Muscle layer of duodenum (tissue), 2 donors: ENCODE results near the gene PKMYT1.

Experiments
- H3K27ac ChIP-seq: one replicate; pipeline ENCODE4 v1.7.0; 2013; ENCODE audit warnings: mild to moderate bottlenecking, low read length
- H3K27me3 ChIP-seq: one replicate; pipeline ENCODE4 v1.7.0; 2013; ENCODE audit warnings: low read depth, mild to moderate bottlenecking, control low read depth, low read length
- H3K36me3 ChIP-seq, 2 donors: one replicate each; pipeline ENCODE4 v1.7.0; 2013; ENCODE audit warnings: low read length in 2 of 2, control low read depth in 1 of 2, mild to moderate bottlenecking in 1 of 2; ENCODE audit not compliant: insufficient read depth in 2 of 2, control insufficient read depth in 1 of 2
- H3K4me1 ChIP-seq, 2 donors: one replicate each; pipeline ENCODE4 v1.7.0; 2013; ENCODE audit warnings: low read length in 2 of 2, mild to moderate bottlenecking in 2 of 2, control low read depth in 1 of 2, moderate library complexity in 1 of 2; ENCODE audit not compliant: insufficient read depth in 2 of 2, control insufficient read depth in 1 of 2
- H3K4me3 ChIP-seq, 2 donors: one replicate each; pipeline ENCODE4 v1.7.0; 2013; ENCODE audit warnings: low read length in 2 of 2, low read depth in 1 of 2, mild to moderate bottlenecking in 1 of 2
- H3K9me3 ChIP-seq, 2 donors: one replicate each; pipeline ENCODE4 v1.7.0; 2013; ENCODE audit warnings: low read length in 2 of 2, control low read depth in 1 of 2, mild to moderate bottlenecking in 1 of 2; ENCODE audit not compliant: control insufficient read depth in 1 of 2
- donor health status: healthy.

PKMYT1 gene

GRCh38 chr16:2970563-2970962, 9.7 kb downstream of the PKMYT1 start:
- H3K9me3 ChIP-seq: no peaks in the 10 kb centered on the region
- peaks cover 3 to 33% of the 10 kb centered on the region in 2 donors for H3K4me1 ChIP-seq
- no peaks in the 10 kb centered on the region for H3K36me3 ChIP-seq
- peaks cover 19% of the 10 kb centered on the region for H3K27me3 ChIP-seq
- no peak overlapping the region for H3K27ac ChIP-seq
- H3K4me3 ChIP-seq: peak overlapping the region in 1 of 2 donors; percentile 83

- Histone ChIP-seq H3K4me3 (peak overlapping the region; percentile 33 to 83), H3K36me3 (no peaks in the 10 kb centered on the region), H3K27me3 (peaks cover 19% of the 10 kb centered on the region), H3K4me1 (peaks cover 3 to 35% of the 10 kb centered on the region in 2 donors), H3K27ac (no peak overlapping the region), H3K9me3 (no peaks in the 10 kb centered on the region)
These were observed 10.4 kb downstream of the PKMYT1 start for GRCh38 chr16:2969545-2970521.

- no peaks in the 10 kb centered on the region for H3K36me3 ChIP-seq
- peaks cover 3 to 44% of the 10 kb centered on the region in 2 donors for H3K4me1 ChIP-seq
- H3K9me3 ChIP-seq: no peaks in the 10 kb centered on the region
- peaks cover 28% of the 10 kb centered on the region for H3K27me3 ChIP-seq
- H3K4me3 ChIP-seq: peak within 1 kb of the TSS; percentile 53 to 83
- no peak within 1 kb of the TSS for H3K27ac ChIP-seq
These were observed 11.3 kb downstream of the PKMYT1 start, which contains the start of gene PAQR4 for GRCh38 chr16:2968738-2969544. TSS of gene PAQR4 (plus strand) at chr16:2969348. CDS start at chr16:2969675, 327 bp downstream.

GRCh38 chr16:2968368-2968737, 11.9 kb downstream of the PKMYT1 start:
- peaks cover 3 to 50% of the 10 kb centered on the region in 2 donors for H3K4me1 ChIP-seq
- peaks cover 33% of the 10 kb centered on the region for H3K27me3 ChIP-seq
- H3K9me3 ChIP-seq: no peaks in the 10 kb centered on the region
- H3K27ac ChIP-seq: no peak overlapping the region
- peak overlapping the region; percentile 53 to 83 for H3K4me3 ChIP-seq
- no peaks in the 10 kb centered on the region for H3K36me3 ChIP-seq

GRCh38 chr16:2967721-2968161, 12.5 kb downstream of the PKMYT1 start:
- peaks cover 40% of the 10 kb centered on the region for H3K27me3 ChIP-seq
- H3K4me3 ChIP-seq: no peak overlapping the region
- no peaks in the 10 kb centered on the region for H3K9me3 ChIP-seq
- no peaks in the 10 kb centered on the region for H3K36me3 ChIP-seq
- H3K27ac ChIP-seq: no peak overlapping the region
- H3K4me1 ChIP-seq: peaks cover 3 to 56% of the 10 kb centered on the region in 2 donors

- peaks cover 45% of the 10 kb centered on the region for H3K27me3 ChIP-seq
- no peak overlapping the region for H3K27ac ChIP-seq
- peak overlapping the region in 1 of 2 donors; percentile 35 for H3K4me3 ChIP-seq
- H3K9me3 ChIP-seq: no peaks in the 10 kb centered on the region
- H3K36me3 ChIP-seq: no peaks in the 10 kb centered on the region
- peaks cover 3 to 58% of the 10 kb centered on the region in 2 donors for H3K4me1 ChIP-seq
These were observed 13.0 kb downstream of the PKMYT1 start for GRCh38 chr16:2967211-2967631.

- Histone ChIP-seq H3K4me3 (peak overlapping the region in 1 of 2 donors; percentile 35), H3K9me3 (no peaks in the 10 kb centered on the region), H3K27me3 (peaks cover 49% of the 10 kb centered on the region), H3K4me1 (peaks cover 3 to 58% of the 10 kb centered on the region in 2 donors), H3K36me3 (no peaks in the 10 kb centered on the region), H3K27ac (no peak overlapping the region)
These were observed 13.4 kb downstream of the PKMYT1 start for GRCh38 chr16:2966808-2967191.

- Histone ChIP-seq H3K4me1 (peaks cover 3 to 58% of the 10 kb centered on the region in 2 donors), H3K4me3 (peak overlapping the region in 1 of 2 donors; percentile 35)
These were observed 14.0 kb downstream of the PKMYT1 start for GRCh38 chr16:2966043-2966807.

GRCh38 chr16:2964475-2965336, 15.5 kb downstream of the PKMYT1 start:
- no peak overlapping the region for H3K27ac ChIP-seq

More at GRCh38 chr16:2966043-2966807, 14.0 kb downstream of the PKMYT1 start:
- H3K36me3 ChIP-seq: no peaks in the 10 kb centered on the region
- H3K27ac ChIP-seq: no peak overlapping the region
- peaks cover 49% of the 10 kb centered on the region for H3K27me3 ChIP-seq
- no peaks in the 10 kb centered on the region for H3K9me3 ChIP-seq

More at GRCh38 chr16:2964475-2965336, 15.5 kb downstream of the PKMYT1 start:
- Histone ChIP-seq H3K4me1 (peaks cover 0 to 53% of the 10 kb centered on the region in 2 donors), H3K9me3 (no peaks in the 10 kb centered on the region), H3K36me3 (no peaks in the 10 kb centered on the region), H3K4me3 (peak overlapping the region; percentile 3 to 56), H3K27me3 (peaks cover 53% of the 10 kb centered on the region)
